ENCODE results near the gene APLNR.

Gene APLNR

DNA sequence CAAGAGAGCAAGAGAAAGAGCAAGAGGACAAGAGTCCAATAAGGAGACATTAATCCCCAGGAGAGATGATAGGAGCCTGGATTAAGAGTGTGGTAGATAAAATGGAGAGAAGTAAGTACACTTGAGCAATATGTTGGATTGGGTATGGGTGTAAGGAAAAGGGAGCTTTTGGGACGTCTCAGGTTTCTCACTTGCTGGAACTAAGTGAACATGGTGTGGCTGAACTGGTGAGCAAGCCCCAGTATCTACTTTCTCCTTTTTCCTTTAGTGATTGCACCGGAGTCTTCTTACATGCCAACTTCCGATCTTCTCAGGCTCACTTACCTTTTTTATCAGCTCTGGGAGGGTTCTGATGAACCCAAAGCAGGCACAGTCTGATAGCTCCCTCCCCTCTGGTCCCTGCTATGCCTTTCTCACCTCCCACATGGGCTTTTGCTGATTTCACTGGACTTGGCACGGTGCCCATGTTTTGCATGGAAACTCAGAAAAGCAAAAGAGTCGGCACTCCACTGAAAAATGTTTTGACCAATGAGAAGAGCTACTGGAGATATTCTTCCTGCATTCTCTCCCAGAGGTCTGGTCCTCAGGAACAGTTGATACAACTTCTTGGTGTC is 14.5 kb upstream of the APLNR start:
- DNase-seq (ENCODE audit: low read depth in 3 of 3): no peak

DNA sequence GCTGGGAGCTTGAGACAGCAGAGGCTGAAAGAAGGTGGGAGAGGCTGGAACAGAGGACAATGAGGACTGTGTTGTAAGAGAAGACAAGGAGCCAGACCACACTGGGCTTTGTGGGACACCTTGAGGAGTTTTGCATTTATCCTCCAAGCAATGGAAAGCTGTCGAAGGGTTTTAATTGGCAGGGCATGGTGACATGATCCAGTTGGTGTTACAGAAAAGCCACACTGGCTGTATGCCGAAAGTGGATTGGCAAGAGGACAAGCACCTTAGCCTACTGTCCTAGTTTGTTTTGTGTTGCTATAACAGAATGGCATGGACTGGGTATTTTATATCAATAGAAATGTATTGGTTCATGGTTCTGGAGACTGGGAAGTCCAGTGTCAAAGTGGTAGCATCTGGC is 14.0 kb upstream of the APLNR start:
- no peak for DNase-seq (ENCODE audit: low read depth in 3 of 3)

DNA sequence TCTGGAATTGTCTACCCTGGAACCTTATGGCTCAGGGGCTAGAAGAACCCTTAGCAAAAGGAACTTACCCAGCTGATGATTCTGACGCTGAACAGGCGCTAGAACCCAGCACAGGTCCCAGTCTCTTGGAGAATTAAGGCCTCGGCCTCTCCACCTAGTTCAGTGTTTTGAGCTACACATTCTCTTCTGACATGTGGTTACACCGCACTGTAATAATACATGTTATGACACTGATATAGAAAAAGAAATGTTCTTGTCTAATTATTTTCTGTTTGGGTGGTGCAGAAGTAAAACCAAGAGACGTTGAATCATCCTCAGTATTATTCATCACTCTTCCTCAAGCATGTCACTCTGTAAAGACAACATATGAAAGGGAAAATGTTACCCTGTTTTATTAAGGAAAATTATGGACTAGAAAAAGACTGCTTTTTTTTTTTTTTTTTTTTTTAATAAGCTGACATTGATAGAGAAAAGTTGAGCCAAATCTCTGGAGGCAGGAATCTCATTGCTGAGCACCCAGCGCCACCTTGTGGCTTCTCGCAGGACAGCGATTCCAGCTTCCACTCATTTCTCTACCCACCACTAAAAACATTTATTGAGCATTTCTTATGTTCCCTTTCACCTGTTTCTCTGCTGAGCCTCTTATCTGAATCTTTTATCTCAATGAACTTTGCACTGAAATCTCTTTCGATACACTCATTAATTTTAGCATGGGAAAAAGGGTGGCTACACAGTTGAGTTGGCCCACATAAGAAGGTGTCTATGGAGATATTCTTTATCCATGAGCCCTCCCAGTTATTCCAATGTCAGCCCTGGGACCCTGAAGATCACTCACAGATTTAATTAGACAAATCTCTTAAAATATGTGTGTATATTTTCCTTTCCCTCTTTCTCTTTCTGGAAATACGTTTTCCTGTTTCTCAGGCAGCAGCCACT is 12.6 kb upstream of the APLNR start:
- peak; percentile 17 to 29 (median 24) for DNase-seq (ENCODE audit: low read depth in 3 of 3)

DNA sequence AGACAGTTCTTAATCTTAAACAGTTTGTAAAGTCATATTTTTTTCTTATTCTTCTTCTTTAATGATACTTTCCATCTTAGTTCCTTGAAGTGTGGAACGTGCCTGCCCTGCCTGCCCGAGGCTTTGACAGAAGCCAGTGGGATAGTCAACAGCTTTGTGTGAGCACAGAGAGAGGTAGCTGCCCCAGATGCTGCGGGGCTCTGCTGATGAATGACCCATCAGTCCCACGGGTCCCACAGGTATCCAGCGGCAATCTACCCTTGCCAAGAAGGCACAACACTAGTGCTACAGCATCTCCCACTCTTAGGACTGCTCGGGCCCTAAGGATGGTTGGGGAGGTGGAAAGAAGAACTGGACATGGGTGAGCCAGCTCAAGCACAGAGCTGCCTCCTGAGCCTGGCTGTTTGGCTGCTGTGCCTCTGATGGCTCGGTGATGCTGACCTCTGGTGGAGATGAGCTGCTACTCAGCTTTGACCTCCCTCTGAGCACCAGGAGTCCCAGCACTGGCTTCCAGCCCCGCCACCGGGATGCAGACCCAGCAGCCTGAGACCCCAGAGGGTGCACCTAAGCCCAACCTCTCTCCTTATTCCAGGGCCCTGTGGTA is 11.8 kb upstream of the APLNR start:
- DNase-seq (ENCODE audit: low read depth in 3 of 3): peak in 1 of 3 donors; percentile 20

DNA sequence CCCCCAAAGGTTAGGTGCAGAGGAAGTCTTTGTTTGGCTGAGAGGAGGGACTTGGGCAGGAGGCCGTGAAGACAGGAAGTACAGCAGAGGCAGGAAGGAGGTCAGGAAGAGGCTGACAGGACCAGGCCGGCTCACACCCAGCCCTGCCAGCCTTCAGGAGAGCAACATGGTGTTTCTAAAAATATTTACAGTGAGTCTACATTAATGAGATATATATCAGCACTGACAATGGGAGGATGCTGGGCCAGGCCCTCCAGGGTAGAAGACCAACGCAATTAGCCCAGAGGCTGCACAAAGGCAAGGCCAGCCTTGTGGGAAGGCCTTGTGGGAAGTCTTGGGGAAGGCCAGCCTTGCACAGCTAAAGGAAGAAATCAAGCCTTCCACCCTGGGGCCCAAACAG is 7.9 kb upstream of the APLNR start:
- no peak for DNase-seq (ENCODE audit: low read depth in 3 of 3)

DNA sequence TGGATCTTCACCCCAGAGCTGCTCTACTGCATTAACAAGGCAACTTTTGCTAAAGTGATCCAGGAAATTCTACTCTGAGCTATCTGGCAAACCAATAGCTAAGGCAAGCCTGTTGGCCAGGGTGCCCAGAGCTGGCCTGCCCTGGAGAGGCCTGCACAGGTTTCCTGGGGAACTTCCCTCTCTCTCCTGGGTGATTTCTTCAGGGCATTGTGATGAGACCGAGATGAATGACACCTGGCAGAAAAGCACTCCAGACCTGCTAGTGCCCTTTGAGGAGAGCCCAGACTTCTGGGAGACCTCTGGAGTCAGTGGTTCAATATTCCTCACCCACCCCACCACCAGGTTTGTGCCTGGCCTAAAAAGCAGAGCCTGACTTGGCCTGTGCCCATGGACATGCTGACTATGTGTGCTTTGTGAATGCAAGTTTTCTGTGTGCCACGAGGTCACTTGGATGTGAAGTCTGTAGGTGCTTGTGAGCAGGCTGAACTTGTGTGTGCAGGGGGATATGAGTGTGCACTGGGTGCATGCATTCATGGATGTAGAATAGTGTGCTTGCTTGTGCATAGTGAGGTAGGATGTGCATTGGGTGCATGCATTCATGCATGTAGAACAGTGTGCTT is 4.4 kb upstream of the APLNR start:
- no peak for DNase-seq (ENCODE audit: low read depth in 3 of 3)

DNA sequence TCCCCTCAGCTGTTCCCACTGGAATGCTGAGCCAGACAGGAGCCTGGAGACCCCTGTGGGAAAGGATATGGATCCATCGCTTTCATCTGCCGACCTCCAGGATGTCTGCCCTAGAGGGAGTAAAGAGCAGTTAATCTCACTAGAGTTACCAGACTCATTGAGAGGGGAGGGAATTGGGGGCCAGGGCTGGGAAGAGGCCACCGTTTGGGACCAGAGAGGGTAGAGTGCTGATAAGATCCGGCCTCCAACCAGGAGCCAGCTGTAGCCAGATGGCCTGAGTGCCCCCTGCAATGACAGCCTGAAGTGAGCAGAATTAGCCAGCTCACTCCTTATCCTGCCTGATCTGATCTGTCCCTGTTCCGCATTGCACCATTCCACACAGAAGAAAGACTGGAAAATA is 3.7 kb upstream of the APLNR start:
- no peak for DNase-seq (ENCODE audit: low read depth in 3 of 3)

DNA sequence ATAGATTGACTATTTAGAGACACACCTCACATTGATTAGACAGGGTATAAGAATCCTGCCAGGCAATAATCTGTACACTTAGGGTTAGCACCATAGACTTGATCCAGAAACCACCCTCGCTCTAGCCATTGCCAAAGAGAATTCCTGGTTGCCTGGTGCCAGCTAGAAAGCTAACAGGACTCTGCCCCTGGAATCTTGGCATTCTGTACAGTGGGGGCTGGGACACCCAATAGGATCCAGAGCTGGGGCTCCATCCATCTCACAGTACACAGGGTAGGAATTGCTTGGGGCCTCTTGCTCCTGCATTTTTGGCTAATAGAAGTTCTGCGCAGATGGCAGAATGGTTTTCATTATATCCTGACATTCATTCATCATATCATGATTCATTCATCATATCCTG is 3.0 kb upstream of the APLNR start:
- DNase-seq (ENCODE audit: low read depth in 3 of 3): no peak

DNA sequence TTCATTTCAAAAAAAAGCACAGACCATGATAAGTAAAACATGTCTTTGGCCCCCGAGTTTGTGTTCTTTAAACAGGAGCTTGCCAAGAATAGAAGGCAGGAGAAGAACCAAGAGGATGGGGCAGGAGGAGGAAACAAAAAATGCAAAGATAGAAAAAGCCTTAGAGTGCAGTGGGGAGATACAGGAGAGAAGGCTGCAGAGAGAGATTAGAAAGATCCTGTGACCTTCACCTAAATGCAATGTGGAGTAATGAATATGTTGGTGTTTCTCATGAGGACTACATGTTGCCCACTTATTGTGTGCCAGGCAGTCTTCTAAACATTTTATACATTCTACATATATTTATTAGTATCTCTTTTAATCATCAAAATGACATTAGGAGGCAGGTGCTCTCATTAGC is 2.3 kb upstream of the APLNR start:
- DNase-seq (ENCODE audit: low read depth in 3 of 3): no peak

DNA sequence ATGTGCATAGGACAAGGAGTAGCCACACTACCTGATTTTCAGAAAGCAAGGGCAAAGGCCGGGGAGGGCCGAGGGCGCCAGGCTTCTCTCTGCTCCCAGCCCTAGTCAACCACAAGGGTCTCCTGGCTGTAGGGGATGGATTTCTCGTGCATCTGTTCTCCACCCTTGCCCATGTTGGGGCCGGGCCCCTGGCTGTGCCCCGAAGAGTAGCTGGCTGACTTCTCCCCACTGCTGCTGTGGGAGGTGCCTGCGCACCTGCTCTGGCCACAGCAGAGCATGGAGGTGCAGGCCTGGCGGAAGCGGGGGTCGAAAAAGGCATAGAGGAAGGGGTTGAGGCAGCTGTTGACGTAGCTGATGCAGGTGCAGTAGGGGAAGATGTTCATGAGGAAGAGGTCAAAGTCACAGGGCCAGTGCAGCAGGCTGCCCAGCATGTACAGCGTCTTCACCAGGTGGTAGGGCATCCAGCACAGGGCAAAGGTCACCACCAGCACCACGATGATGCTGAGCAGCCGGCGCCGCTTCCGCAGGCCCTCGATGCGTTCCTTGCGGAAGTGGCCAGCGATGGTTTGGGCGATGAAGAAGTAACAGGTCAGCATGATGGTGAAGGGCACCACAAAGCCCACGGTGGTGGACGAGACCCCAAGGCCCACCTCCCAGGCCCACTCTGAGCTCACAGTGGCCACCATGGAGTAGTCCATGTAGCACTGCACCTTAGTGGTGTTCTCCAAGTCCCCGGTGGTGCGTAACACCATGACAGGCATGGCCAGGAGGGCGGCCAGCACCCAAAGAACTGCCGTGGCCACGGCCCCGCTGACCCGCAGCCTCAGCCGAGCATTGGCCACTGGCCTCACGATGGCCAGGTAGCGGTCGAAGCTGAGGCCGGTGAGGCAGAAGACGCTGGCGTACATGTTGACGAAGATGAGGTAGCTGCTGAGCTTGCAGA is 1.0 kb downstream of the APLNR start:
- DNase-seq (ENCODE audit: low read depth in 3 of 3): no peak

DNA sequence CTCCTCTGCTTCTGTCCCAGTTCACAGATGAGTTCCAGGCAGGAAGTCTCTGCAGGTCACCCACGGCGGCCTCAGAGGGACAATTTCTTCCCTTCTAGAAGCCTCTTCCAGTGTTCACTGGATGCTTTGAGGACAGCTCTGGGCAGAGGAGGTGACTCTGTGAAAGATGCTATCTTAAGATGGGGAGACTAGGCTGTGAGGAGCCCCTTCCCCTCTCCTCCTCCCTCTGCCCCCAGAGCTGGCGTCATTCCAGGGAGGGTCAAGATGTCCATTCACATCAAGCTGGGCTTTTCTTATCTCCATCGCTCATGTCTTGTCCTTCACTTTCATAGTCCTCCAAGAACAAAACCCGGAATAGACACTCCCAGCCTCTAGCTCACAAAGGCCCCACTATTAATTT is 3.3 kb downstream of the APLNR start:
- DNase-seq (ENCODE audit: low read depth in 3 of 3): no peak

DNA sequence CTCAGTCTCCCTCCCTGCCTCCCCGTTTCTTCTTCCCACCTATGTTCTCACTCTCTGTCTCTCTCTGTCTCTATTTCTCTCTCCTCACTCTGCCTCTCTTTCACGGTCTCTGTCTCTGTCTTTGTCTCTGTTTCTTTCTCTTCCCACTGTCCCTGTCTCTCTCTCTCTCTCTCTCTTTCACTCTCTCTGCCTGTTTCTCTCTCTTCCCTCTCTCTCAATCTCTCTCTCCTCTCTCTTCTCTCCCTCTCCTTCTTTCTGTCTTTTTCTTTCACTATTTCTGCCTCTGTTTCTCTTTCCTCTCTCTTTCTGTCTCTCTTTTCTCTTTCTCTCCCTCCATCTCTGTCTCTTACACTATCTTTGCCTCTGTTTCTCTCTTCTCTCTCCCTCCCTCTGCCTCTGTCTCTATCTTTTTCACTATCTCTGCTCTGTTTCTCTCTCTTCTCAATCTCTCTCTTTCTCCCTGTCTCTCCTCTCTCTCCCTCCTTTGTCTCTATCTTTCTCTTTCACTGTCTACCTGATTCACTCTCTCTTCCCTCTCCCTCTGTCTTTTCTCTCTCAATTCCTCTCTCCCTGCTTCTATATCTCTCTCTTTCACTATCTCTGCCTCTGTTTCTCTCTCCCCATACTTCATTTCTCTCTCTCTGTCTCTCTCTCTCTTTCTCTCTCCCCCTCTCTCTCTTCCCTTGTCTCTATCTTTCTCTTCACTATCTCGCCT is 5.4 kb downstream of the APLNR start:
- DNase-seq (ENCODE audit: low read depth in 3 of 3): no peak

DNA sequence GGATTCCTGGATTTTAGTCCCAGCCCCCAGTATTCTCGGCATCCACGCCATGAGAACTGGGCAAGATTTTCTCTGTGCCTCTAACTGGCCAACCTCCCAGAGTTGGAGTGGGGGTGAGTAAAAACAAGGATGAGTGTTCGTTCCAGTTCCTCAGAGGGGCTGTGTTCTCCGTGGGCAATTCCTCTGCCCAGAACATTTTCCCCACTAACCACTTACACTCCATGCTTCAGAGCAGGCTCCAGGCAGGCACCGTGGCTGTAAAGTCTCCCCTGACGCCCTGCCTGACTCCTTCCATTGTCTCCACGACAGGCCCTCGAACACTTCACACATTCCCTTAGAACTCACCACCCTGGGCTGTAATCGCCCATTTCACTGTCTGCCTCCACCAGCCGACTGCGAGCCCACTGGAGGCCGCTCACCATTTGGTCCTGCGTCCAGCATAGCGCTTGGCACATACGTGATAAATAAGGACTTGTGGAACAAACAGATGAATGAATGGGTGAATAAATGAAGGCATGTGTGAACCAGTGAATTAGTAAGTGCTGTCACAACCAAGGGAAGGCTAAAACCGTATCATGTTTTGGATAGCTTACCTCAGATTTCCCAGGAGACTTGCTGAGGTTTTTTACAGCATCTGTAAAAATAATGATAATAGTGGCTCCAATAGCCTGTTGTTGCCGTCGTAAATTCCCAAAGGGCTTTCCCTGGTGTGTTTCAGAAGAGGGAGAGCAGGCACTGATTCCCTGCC is 6.1 kb downstream of the APLNR start:
- DNase-seq (ENCODE audit: low read depth in 3 of 3): no peak

DNA sequence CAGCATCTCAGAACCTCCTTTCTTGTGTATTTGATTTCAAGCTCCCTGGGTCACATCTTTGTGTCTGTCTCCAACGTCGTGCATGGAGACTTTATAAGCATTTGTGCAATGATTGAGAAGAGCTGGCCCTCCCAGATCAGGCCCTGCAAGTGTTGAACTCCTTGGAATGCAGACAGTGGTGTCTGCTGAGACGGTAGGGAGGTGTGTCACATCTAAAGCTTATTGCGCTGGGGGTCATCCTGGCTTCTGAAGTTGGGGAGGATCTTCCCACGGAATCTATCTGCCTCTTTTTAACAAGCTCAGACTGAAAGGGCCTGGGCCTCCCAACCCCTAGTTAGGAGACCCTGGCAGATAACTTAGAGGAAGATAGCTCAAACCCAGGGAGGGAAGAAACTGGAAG is 6.7 kb downstream of the APLNR start:
- DNase-seq (ENCODE audit: low read depth in 3 of 3): no peak

DNA sequence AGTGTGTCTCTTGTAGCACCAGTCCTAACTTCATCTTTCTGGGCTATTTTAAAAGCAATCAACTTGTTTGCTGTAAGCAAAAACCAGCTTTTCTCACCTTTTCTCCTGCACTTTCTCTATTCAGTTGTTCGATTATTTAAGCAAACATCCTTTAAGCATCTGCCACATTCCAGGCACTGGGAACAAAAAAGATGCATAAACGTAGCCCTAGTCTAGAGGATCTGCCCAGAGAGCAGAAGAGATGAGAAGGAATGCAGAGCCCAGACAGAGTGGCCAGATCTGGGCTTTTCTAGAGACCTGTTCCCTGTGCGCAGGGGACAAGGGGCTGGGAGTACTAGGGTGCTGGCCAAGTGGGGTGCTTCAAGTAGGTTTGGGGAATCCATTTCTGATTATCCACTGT is 8.4 kb downstream of the APLNR start:
- DNase-seq (ENCODE audit: low read depth in 3 of 3): no peak

DNA sequence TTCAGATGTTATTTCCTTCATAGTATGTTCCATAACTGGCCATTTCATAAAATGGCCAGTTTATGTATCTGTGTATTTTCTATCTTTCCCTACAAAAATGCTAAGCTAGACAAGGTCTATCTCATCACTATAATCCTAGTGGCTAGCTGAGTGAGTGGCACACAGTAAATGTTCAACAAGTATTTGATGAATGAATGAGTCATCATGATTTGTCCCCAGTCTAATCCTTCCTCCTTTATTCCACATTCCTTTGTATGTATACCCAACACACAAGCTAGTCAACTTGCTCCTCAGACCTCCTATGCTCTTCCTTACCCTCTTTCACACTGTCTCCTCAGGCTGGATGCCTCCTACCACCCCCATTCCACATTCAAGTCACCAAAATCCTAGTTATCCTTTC is 12.5 kb downstream of the APLNR start:
- DNase-seq (ENCODE audit: low read depth in 3 of 3): no peak

DNA sequence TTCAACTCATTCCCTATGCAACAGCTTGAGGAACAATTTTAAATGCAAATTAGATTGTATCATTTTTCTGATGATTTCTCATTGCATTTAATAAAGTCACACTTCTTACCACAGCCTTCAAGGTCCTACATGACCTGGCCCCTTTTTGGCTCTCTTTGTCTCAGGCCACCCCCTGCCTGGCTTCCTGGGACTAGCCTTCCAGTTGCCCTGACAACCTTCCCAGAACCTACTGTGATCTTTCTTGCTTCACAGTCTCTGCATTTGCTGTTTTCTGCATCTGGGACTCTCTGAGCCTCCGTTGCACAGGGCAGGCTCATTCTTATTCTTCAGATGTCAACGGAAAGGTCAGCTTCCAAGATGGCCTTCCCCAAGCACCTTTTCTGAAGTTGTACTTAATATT is 12.9 kb downstream of the APLNR start:
- DNase-seq (ENCODE audit: low read depth in 3 of 3): no peak

DNA sequence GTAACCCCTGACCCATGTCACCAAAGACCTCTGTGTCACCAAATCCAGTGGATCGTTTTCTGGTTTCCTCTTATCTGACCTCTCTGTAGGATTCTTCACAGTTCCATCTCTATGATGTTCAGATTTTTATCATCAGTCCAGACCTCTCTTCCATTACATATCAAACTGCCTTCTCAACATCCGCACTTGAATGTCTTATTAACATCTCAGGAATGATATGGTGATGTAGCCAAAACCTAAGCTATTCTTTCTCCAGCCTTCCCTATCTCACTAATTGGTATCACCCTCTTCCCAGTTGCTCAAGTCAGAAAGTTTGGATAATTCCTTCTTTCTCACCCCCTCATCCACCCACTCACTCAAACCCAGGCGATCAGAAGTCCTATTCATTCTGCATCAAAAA is 13.4 kb downstream of the APLNR start:
- no peak for DNase-seq (ENCODE audit: low read depth in 3 of 3)

DNA sequence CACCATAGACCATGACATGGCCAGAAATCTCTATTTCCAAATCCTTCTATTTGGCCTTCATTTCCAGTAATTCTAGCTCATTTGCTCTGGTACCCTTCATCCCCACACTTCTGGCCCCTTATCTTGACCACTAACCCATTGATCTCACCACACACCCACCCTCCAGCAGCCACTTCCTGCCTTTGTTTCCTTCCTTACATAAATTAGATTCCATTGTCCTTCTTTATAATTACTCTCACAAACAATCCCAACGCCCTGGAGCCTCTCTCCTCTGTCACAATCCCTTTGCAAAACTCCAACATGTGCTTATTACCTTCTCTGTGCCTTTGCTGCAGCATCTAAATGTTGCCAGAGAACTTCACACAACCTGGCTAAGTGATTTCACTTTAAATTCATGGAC is 14.8 kb downstream of the APLNR start:
- DNase-seq (ENCODE audit: low read depth in 3 of 3): no peak

DNA sequence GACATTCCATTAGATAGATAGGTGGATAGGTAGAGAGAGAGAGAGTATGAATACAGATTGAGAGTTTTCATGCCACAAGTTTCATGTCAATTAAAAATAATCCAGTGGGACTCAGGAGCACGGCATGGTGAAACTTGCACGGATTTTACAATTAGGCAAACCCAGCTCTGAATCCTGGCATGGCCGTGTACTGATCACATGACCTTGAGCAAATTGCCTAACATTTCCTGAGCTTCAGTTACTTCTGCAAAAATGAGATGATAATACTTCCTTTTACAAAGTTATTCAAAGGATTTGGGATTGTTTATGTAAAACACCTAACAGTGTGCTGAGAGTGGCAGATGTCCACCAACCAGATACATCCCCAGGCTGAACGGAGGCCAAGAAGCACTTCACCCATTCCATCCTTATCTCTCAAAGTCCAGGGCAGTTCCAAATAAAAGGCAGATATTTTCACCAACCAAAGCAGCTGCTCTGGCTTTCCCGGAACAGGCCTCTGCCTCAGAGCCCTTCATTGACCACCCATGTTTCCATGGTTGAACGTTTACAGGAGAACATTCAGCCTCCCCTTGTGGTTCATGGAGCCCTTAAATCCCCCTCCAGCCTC is 17.9 kb downstream of the APLNR start:
- no peak for DNase-seq (ENCODE audit: low read depth in 3 of 3)
